HCT116 (cell line): ENCODE results near the gene YKT6. TPM values are rescaled to one million over a fixed set of nuclear protein-coding genes. Genes with fewer than 3 reads are reported as not detected.
A peak's percentile ranks its signal among the peaks of the same experiment; 100 is the strongest.

Source experiments
- ATAC-seq: fragments of 200-7000 bp; cut with Tn5 transposase; 2 replicates; pipeline ENCODE4 v1.9.1; 2020; ENCODE audit warnings: mild to moderate bottlenecking, moderate library complexity
- BruUV-seq: library from RNA; stranded (reverse); fragments of 400-500 nt; replicated peaks from 2 replicates; lab custom pipeline; 2021; lab: Mats Ljungman, UMichigan
- CTCF ChIA-PET: fragments of 300-600 bp; sonication (Branson Sonifier 250); formaldehyde crosslinking; loops from one replicate; lab custom pipeline; 2021; ENCODE audit warnings: antibody characterized with exemption; lab: Charles Lee
- POLR2A ChIA-PET: fragments of 300-600, 350-600 bp; sonication (Branson Sonifier 250); formaldehyde crosslinking; loops from one replicate; lab custom pipeline; 2021; ENCODE audit warnings: antibody characterized with exemption; lab: Charles Lee
- RAD21 ChIA-PET, 2 experiments: fragments of 300-600 bp; sonication (Branson Sonifier 250); formaldehyde crosslinking; loops; one replicate each; lab custom pipeline; 2023; ENCODE audit warnings: low total read pairs in 2 of 2; ENCODE audit not compliant: uncharacterized antibody in 2 of 2, unreplicated experiment in 2 of 2, low non-redundant PET in 1 of 2; lab: Charles Lee
- DNase-seq: peaks from one replicate; pipeline ENCODE4 v3.0.0-alpha.2; 2010; ENCODE audit warnings: low read depth, low spot score
- H2AFZ ChIP-seq: fragments of 200-600 bp; shearing (Covaris generic), sonication (generic); 2 replicates; pipeline ENCODE4 v1.6.1; 2017; ENCODE audit warnings: low read depth, mixed run types, mixed read lengths, antibody characterized with exemption, low read length; ENCODE audit not compliant: poor library complexity, severe bottlenecking
- H3K27ac ChIP-seq: 2 replicates; pipeline ENCODE4 v1.5.1; 2012; ENCODE audit warnings: low read depth, low read length
- H3K27me3 ChIP-seq: fragments of 200-600 bp; sonication (generic); 2 replicates; pipeline ENCODE4 v1.6.1; 2016; ENCODE audit warnings: mixed run types, low read length, mixed read lengths; ENCODE audit not compliant: insufficient read depth
- H3K36me3 ChIP-seq, 2 experiments: fragments of 200-500 bp in 1 of 2; fragments of 200-600 bp in 1 of 2; sonication (Bioruptor generic) in 1 of 2; sonication (generic) in 1 of 2; 2 replicates each; pipeline versions ENCODE4 v1.5.1 to v1.6.1; 2014 to 2016; ENCODE audit warnings: low read length in 2 of 2, inconsistent platforms in 1 of 2, mixed read lengths in 1 of 2, mixed run types in 1 of 2; ENCODE audit not compliant: insufficient read depth in 2 of 2, control insufficient read depth in 1 of 2
- H3K4me1 ChIP-seq, 2 experiments: fragments of 200-600 bp in 1 of 2; sonication (generic) in 1 of 2; 2 replicates each; pipeline versions ENCODE4 v1.5.1 to v1.6.1; 2012 to 2017; ENCODE audit warnings: low read length in 2 of 2, inconsistent platforms in 1 of 2, mild to moderate bottlenecking in 1 of 2, mixed read lengths in 1 of 2, mixed run types in 1 of 2, moderate library complexity in 1 of 2; ENCODE audit not compliant: insufficient read depth in 2 of 2, control insufficient read depth in 1 of 2
- H3K4me2 ChIP-seq: fragments of 200-600 bp; sonication (generic); 2 replicates; pipeline ENCODE4 v1.6.1; 2017; ENCODE audit warnings: mixed run types, low read length, mixed read lengths
- H3K4me3 ChIP-seq, 2 experiments: fragments of 200-600 bp in 1 of 2; sonication (generic) in 1 of 2; replicated peaks in 1 of 2; 2 replicates each; pipeline ENCODE4 v1.5.1; 2011 to 2016; ENCODE audit warnings: low read length in 2 of 2, control low read depth in 1 of 2, low read depth in 1 of 2, mild to moderate bottlenecking in 1 of 2, mixed read lengths in 1 of 2, mixed run types in 1 of 2
- H3K79me2 ChIP-seq: fragments of 200-600 bp; sonication (generic); 2 replicates; pipeline ENCODE4 v1.6.1; 2017; ENCODE audit warnings: mild to moderate bottlenecking, mixed run types, low read length, moderate library complexity, mixed read lengths; ENCODE audit not compliant: insufficient read depth
- H3K9ac ChIP-seq: fragments of 200-600 bp; sonication (generic); 2 replicates; pipeline ENCODE4 v1.6.1; 2016; ENCODE audit warnings: low read length, mixed read lengths
- H3K9me2 ChIP-seq: fragments of 200-600 bp; sonication (generic), shearing (Covaris generic); 2 replicates; pipeline ENCODE4 v1.6.1; 2017; ENCODE audit warnings: mixed run types, mild to moderate bottlenecking, moderate library complexity; ENCODE audit not compliant: insufficient read depth
- H3K9me3 ChIP-seq, 2 experiments: fragments of 200-500 bp in 1 of 2; fragments of 200-600 bp in 1 of 2; sonication (Bioruptor generic) in 1 of 2; sonication (generic) in 1 of 2; 2 replicates each; pipeline ENCODE4 v1.6.1; 2014 to 2017; ENCODE audit warnings: low read length in 2 of 2, mixed read lengths in 2 of 2, inconsistent platforms in 1 of 2, low read depth in 1 of 2, mild to moderate bottlenecking in 1 of 2, mixed run types in 1 of 2, moderate library complexity in 1 of 2; ENCODE audit not compliant: control insufficient read depth in 1 of 2, insufficient read depth in 1 of 2
- H4K20me1 ChIP-seq: fragments of 200-600 bp; sonication (generic), shearing (Covaris generic); 2 replicates; pipeline ENCODE4 v1.6.1; 2017; ENCODE audit warnings: mixed run types, mild to moderate bottlenecking, moderate library complexity; ENCODE audit not compliant: insufficient read depth
- CEBPB ChIP-seq: IDR thresholded peaks from 2 replicates; pipeline ENCODE4 v1.6.1; 2012; ENCODE audit warnings: low read depth
- FOSL1 ChIP-seq: IDR thresholded peaks from 2 replicates; pipeline ENCODE4 v1.6.1; 2012; ENCODE audit warnings: low read depth
- RAD21 ChIP-seq: IDR thresholded peaks from 2 replicates; pipeline ENCODE4 v1.6.1; 2012; ENCODE audit warnings: low read depth, mild to moderate bottlenecking
- intact Hi-C: fragments of 100-400 bp; cut with micrococcal nuclease; formaldehyde crosslinking; loops from 2 replicates; pipeline ENCODE4 v1.10.0; 2022
- total RNA-seq: library from RNA; stranded (reverse); gene quantifications from one replicate; pipeline ENCODE4 v1.2.1, GENCODE V29; 2021; ENCODE audit not compliant: unreplicated experiment
- TF ChIP-seq, protein P1 (sequence below): IDR thresholded peaks from 2 replicates; pipeline ENCODE4 v1.6.1; 2011; ENCODE audit warnings: mild to moderate bottlenecking, low read length, moderate library complexity; ENCODE audit not compliant: insufficient replicate concordance; ENCODE audit errors: extremely low read depth

Gene YKT6
- total RNA-seq, 1 experiment from 2014 or later: 84.8 TPM

DNA sequence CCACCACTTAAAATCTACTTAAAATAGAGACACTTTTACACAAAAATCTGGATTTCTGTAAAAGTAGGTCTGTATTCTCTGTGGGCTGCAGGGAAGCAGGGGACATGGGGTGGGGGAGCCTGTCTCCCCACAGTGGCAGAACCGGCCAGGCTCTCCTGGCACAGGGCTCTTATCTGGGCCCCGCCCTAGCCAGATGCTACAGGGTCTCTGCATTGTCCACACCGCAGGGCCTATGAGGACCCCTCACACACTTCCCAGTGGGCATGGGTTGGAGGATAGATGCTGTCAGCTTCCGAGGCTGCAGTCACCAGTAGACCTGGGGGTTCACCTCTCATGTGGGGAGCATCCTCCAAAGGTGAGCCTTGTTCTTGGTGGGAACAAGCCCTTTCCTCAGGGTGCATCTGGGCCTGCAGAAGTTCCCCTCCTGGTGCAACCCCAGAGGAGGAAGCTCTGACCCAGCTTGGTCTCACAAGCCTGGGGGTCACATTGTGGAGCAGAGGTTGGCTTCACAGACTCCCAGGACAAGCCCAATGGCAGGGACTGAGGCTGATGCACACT is 44.2 kb upstream of the YKT6 start:
- H3K4me2 ChIP-seq: no peak overlapping the region
- ATAC-seq (no peak), DNase-seq (no peak)
- no peaks in the 10 kb centered on the region for H3K9me3 ChIP-seq
- no peaks in the 10 kb centered on the region for H3K4me1 ChIP-seq
- H3K9me2 ChIP-seq: no peaks in the 10 kb centered on the region
- POLR2A ChIA-PET: no interaction called here
- intact Hi-C loops: no loop called here
- H3K27ac ChIP-seq: no peak overlapping the region
- TF ChIP-seq FOSL1 (no peak), CEBPB (no peak)
- H3K36me3 ChIP-seq: no peaks in the 10 kb centered on the region
- H2AFZ ChIP-seq: no peak overlapping the region
- H3K9ac ChIP-seq: no peak overlapping the region
- no peak overlapping the region for H3K4me3 ChIP-seq
- H3K27me3 ChIP-seq: no peaks in the 10 kb centered on the region
- H3K79me2 ChIP-seq: no peaks in the 10 kb centered on the region
- RAD21 ChIA-PET: no interaction called here
- no TSS peak for BruUV-seq
- CTCF ChIA-PET: no interaction called here
- no peaks in the 10 kb centered on the region for H4K20me1 ChIP-seq

DNA sequence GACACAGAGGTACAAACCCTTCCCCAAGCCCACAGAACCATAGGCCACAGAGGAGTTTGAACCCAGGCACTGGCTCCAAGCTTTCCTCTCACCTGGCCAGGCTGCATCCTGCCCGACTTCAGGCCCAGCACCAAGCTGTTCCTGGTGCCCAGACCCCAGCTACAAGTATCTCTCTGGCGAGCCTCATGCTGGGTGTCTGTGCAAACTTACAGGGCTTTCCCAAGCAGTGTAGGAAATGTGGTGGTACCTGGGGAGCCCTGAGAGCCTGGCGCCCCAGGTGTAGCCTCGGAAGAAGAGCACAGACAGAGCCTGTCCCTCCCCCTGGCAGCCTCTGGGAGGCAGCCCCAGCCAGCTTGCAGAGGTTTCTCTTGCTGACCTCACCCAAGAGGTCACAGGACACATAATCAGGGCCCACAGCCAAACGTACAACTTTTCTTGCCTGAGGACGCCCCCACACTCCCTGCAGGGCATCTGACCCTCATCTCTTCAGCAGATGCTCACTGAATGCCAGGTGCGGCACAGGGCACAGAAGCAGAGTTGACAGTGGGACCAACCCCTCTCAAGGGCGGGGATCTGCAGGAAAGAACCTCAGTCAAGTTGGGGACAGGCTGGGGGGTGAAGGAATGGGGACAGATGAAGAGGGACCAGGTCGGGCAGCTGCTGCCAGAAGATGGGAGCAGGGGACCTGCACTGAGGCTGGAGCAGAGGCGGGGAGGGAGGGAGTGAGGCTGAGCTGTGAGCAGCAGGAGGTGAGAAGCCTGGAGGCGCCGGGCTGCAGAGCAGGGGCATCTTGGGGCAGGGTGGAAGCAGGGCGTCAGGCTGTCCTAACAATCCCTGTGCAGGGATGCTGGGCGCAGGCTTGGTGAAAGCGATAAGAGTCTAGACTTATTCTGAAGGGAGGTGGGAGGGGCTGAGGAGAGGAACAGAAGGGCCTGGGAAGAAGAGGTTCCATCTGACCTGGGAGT is 43.4 kb upstream of the YKT6 start:
- peak; percentile 58; the same call in 1 of the 2 replicates for ATAC-seq
- RAD21 ChIA-PET: no interaction called here
- no peaks in the 10 kb centered on the region for H3K4me1 ChIP-seq

More for the DNA sequence above, 43.4 kb upstream of the YKT6 start:
- no peak for DNase-seq
- TF ChIP-seq, protein P1, sequence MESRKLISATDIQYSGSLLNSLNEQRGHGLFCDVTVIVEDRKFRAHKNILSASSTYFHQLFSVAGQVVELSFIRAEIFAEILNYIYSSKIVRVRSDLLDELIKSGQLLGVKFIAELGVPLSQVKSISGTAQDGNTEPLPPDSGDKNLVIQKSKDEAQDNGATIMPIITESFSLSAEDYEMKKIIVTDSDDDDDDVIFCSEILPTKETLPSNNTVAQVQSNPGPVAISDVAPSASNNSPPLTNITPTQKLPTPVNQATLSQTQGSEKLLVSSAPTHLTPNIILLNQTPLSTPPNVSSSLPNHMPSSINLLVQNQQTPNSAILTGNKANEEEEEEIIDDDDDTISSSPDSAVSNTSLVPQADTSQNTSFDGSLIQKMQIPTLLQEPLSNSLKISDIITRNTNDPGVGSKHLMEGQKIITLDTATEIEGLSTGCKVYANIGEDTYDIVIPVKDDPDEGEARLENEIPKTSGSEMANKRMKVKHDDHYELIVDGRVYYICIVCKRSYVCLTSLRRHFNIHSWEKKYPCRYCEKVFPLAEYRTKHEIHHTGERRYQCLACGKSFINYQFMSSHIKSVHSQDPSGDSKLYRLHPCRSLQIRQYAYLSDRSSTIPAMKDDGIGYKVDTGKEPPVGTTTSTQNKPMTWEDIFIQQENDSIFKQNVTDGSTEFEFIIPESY: no peak
- peak; percentile 28; the same call in 1 of the 2 replicates for TF ChIP-seq RAD21
- TF ChIP-seq, all 23 proteins: peak for 1
- Histone ChIP-seq H3K9me2 (no peaks in the 10 kb centered on the region), H2AFZ (no peak overlapping the region), H3K9ac (no peak overlapping the region), H3K4me3 (no peak overlapping the region), H3K79me2 (no peaks in the 10 kb centered on the region), H3K27me3 (no peaks in the 10 kb centered on the region), H4K20me1 (no peaks in the 10 kb centered on the region), H3K27ac (no peak overlapping the region), H3K36me3 (no peaks in the 10 kb centered on the region), H3K9me3 (no peaks in the 10 kb centered on the region), H3K4me2 (no peak overlapping the region)
- ChIA-PET CTCF (no interaction called here), POLR2A (no interaction called here)
- BruUV-seq: no TSS peak
- intact Hi-C loops: no loop called here
